ENCODE results near the gene IL36B. TPM values are rescaled to one million over a fixed set of nuclear protein-coding genes. Genes with fewer than 3 reads are reported as not detected.

IL36B gene
- total and polyA plus RNA-seq, 9 of the 15 experiments (the other 6 are each of a cell fraction or from before 2014, with no cell fraction given): not detected

GRCh38 chr2:112980537-112980936 lies 72.1 kb downstream of the IL36B start:
- no peaks in the 10 kb centered on the region for H4K20me1 ChIP-seq (replicated peaks; ENCODE audit: control insufficient read depth, insufficient read depth, low read length)
- FAIRE-seq (no peak), ATAC-seq (no peak), DNase-seq (ENCODE audit: extremely low read depth in 1 of 4, low spot score in 3 of 4) (no peak)
- no peak overlapping the region for H3K4me3 ChIP-seq
- H3K27me3 ChIP-seq (ENCODE audit: control insufficient read depth in 2 of 2, insufficient read depth in 2 of 2, low read length in 2 of 2): peaks cover 16 to 29% of the 10 kb centered on the region in 2 experiments; a peak in 4 of 5 replicates
- no peak overlapping the region for H3K27ac ChIP-seq (ENCODE audit: extremely low read depth, low read depth, low read length)
- WGBS (ENCODE audit: insufficient coverage, low coverage, missing lambda C conversion rate): 0% methylated on average over 1 of the region's 1 CpG
- in situ Hi-C loops (cut with MboI) (no loop called here), intact Hi-C loops (cut with micrococcal nuclease) (no loop called here)
- no peak overlapping the region for H3K4me2 ChIP-seq (ENCODE audit: insufficient read depth, low read length)
- H3K36me3 ChIP-seq (ENCODE audit: control insufficient read depth, insufficient read depth, low read length): no peaks in the 10 kb centered on the region
- H3K9me1 ChIP-seq (ENCODE audit: control insufficient read depth, insufficient read depth, low read length): no peaks in the 10 kb centered on the region
- H3K9ac ChIP-seq (ENCODE audit: insufficient read depth in 1 of 2, low read depth in 2 of 2, low read length in 2 of 2): no peak overlapping the region
- no peak overlapping the region for H2AFZ ChIP-seq (ENCODE audit: low read depth, low read length)
- BruUV-seq (replicated peaks): no TSS peak
- no peaks in the 10 kb centered on the region for H3K9me3 ChIP-seq (replicated peaks; ENCODE audit: control insufficient read depth, insufficient read depth, low read depth, low read length)
- H3K79me2 ChIP-seq (ENCODE audit: control insufficient read depth, insufficient read depth, low read length): no peaks in the 10 kb centered on the region
- ChIA-PET POLR2A (interaction anchor here (1.0 kb wide), 1 partner anchor 12 kb away, joined by 3 read pairs; no protein-coding TSS in a partner anchor), CTCF (ENCODE audit: low intra/inter-chr PET ratio) (no interaction called here)
- TF ChIP-seq HMG20A (CRISPR knock-in tag; conservative IDR thresholded peaks at IDR 0.05): no peak
- TF ChIP-seq HDAC6 (IDR thresholded peaks at IDR 0.05; ENCODE audit: low read depth, low read length): no peak
- TF ChIP-seq FOXA3 (CRISPR knock-in tag; conservative IDR thresholded peaks at IDR 0.05 in 1 of 2, IDR thresholded peaks at IDR 0.05 in 1 of 2): no peak
- no peak for TF ChIP-seq MCM2 (IDR thresholded peaks at IDR 0.05; ENCODE audit: low read depth)
- TF ChIP-seq HOXB6 (CRISPR knock-in tag; IDR thresholded peaks at IDR 0.05; ENCODE audit: borderline replicate concordance): no peak
- no peak for TF ChIP-seq ZNF644 (tag; IDR thresholded peaks at IDR 0.05; ENCODE audit: low read depth)
- TF ChIP-seq ZNF431 (CRISPR knock-in tag; IDR thresholded peaks at IDR 0.05): no peak
- TF ChIP-seq ARID2 (IDR thresholded peaks at IDR 0.05): no peak
- TF ChIP-seq POLR2AphosphoS5 (IDR thresholded peaks at IDR 0.05; ENCODE audit: control insufficient read depth, insufficient read depth, low read depth, low read length): no peak
- TF ChIP-seq NCOA6 (IDR thresholded peaks at IDR 0.05): no peak
- no peaks in the 10 kb centered on the region for H3K4me1 ChIP-seq (replicated peaks in 1 of 2; ENCODE audit: control insufficient read depth in 2 of 2, insufficient read depth in 2 of 2, low read length in 2 of 2)
